Vagina (tissue), 2 donors: ENCODE results near the gene HSPA1B.

Experiments
- CTCF ChIP-seq, 3 experiments: fragments of 450-650 bp in 2 of 3; fragments of 200-600 bp in 1 of 3; sonication (generic) in 1 of 3; IDR thresholded peaks; one replicate each; pipeline ENCODE4 v1.5.1; 2017 to 2019; ENCODE audit warnings: antibody characterized with exemption in 3 of 3, mild to moderate bottlenecking in 2 of 3, moderate library complexity in 2 of 3
- POLR2AphosphoS5 ChIP-seq, 2 donors: sonication (generic); formaldehyde crosslinking; IDR thresholded peaks; one replicate each; pipeline ENCODE4 v1.9.0; 2017; ENCODE audit warnings: antibody characterized with exemption in 2 of 2, mild to moderate bottlenecking in 2 of 2, low read depth in 1 of 2; ENCODE audit not compliant: insufficient read depth in 1 of 2

- no peak for TF ChIP-seq CTCF (IDR thresholded peaks at IDR 0.05)
- TF ChIP-seq POLR2AphosphoS5 (IDR thresholded peaks at IDR 0.05; ENCODE audit: insufficient read depth in 1 of 2, low read depth in 1 of 2): no peak
Measured at GRCh38 chr6:31860349-31860748, 32.8 kb downstream of the HSPA1B start.
